HG03521 (cell line): ENCODE results near the gene SDSL.

Source experiments
- ATAC-seq: cut with Tn5 transposase; IDR thresholded peaks from one replicate; pipeline ENCODE4 v1.9.1; 2021; ENCODE audit warnings: mild to moderate bottlenecking, moderate library complexity; ENCODE audit not compliant: unreplicated experiment

Gene SDSL

DNA sequence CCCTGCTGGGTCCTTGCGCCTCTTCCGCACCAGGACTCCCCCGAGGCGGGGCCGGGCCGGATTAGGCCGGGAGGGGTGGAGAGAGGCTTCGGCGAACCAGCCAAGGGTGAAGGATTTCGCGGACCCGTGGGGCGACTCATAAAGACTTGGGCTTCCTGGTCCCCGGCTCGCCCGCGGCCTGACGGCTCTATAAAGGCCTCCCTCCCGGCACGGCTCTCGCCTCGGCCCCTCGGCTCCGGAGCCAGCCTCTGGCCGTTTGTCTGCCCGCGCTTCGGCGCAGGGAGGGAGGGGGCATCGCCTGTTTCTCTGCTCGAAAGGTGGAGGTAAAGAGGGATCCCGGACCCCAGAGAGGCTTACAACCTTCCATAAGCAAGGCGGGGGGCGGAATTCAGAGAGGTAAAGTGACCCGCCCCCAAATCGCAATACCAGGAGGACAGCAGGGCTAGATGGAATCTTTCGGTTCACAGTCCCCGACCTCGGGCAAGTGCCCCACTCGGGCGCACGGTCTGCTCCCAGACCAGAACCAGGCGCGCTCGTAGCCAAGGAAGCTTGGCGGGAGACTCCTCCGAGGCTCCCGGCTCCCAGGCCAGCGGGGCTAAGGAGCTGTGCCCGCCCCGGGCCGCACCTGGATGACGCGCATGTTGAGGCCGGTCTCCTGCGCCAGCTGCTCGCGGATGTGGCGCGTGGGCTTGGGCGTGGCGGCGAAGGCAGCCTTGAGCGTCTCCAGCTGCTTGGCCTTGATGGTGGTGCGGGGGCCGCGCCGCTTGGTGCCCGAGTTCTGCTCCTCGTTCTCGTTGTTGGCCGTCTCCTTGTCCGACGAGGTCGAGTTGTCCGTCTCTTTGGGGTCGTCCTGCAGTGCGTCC, 45.6 kb downstream of the SDSL start:
- no peak for ATAC-seq

GRCh38 chr12:113468365-113469223, 46.4 kb downstream of the SDSL start:
- ATAC-seq: no peak

- ATAC-seq: no peak
Measured at GRCh38 chr12:113469224-113469948, 47.2 kb downstream of the SDSL start.

- ATAC-seq: no peak
Measured at GRCh38 chr12:113469949-113470743, 48.0 kb downstream of the SDSL start.

- no peak for ATAC-seq
Measured at GRCh38 chr12:113470871-113471618, 48.9 kb downstream of the SDSL start.

DNA sequence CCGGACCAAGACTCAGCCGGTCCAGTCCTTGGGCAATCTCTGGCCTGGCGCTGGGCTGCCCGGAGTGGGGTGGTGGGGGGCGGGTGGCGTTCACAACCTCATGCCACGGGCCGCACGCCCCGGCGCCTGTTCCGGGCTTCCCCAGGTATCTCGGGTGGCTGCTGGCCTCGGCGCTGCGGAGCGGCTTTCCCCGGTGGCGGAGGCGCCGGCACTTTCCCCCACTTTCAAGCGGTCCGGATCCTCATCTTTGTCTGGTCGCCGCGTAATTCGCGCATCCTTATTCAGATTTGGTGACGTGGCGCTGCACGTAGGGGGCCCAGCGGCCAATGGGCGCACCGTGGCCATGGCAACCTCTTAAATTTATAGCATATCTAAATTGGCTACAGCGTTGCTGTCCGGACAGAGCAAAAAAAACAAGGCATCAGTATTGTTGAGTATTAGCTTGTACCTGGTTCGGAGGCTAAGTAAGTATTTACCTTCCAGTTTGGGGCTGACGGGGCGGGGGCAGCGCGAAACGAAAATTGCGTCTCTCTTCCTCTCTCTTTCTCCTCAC, 49.5 kb downstream of the SDSL start, which contains the start of gene LHX5:
Gene LHX5, minus strand, starts transcription at position 253 of the 553 bp plus-strand sequence. CDS start 373 bp downstream, outside the sequence.
- no peak for ATAC-seq

DNA sequence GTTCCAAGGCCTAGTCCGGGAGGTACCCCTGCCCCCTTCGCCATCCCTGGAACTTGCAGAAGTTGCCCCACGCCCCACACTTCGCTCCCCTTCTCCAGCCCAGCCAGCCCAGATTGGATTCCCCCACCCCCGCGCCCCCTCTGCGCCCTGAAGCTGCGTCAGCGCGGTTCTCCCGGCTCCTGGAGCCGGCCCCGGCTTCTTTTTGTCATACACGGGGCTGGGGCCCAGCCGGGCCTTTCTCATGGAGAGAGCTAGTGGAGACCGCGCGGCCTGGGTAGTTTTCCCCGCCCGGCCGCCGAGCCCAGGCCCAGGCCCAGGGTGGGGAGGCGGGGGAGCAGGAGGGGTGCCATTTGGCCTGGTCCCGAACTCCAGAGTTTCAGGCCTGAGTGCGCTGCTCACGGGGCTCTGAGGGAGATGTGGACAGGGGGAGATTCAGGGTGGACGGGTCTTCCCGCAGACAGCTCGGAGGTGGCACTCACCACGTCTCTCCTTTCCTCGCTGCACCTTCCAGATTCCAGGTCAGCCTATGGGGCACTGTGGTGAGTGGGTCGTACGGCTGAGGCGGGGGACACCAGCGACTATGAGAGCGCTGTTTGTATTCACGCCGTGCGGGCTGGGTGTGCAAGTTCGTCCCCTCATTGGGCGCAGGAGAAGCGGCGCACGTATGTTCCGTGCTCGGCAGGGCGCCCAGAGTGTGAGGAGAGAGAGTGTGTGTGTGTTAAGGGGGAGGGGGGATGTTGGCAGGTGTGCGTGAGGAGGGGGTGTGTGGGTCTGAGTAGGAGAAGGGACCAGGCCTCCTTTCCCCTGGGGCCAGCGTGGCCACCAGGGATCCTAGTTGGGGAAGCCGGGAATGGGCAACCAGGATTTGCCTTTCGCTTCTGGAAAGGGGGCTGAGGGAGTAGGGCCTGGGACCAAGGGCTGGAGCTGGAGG, 50.3 kb downstream of the SDSL start:
- ATAC-seq: no peak

DNA sequence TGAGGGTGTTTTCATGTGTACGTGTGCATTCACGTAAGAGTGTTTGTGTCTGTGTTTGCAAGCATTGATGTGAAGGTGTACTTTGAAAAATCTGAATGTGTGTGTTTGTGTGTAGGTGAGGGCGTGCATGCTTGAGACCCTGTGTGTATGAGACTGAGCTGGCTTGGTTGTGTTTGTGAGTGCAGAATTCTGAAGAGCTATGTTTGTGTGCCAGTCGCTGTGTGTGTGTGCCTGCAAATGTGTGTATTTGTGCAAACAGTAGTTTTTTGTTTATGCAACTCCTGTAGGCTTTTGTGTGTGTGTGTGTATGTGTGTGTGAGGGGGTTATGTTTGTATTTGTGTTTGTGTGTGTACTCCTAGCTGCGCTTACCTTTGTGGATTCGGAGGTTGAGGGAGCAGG, 51.2 kb downstream of the SDSL start:
- no peak for ATAC-seq

GRCh38 chr12:113473942-113474341, 51.8 kb downstream of the SDSL start:
- no peak for ATAC-seq

- no peak for ATAC-seq
Measured at GRCh38 chr12:113474635-113475436, 52.7 kb downstream of the SDSL start.

GRCh38 chr12:113475451-113476175, 53.4 kb downstream of the SDSL start:
- no peak for ATAC-seq

DNA sequence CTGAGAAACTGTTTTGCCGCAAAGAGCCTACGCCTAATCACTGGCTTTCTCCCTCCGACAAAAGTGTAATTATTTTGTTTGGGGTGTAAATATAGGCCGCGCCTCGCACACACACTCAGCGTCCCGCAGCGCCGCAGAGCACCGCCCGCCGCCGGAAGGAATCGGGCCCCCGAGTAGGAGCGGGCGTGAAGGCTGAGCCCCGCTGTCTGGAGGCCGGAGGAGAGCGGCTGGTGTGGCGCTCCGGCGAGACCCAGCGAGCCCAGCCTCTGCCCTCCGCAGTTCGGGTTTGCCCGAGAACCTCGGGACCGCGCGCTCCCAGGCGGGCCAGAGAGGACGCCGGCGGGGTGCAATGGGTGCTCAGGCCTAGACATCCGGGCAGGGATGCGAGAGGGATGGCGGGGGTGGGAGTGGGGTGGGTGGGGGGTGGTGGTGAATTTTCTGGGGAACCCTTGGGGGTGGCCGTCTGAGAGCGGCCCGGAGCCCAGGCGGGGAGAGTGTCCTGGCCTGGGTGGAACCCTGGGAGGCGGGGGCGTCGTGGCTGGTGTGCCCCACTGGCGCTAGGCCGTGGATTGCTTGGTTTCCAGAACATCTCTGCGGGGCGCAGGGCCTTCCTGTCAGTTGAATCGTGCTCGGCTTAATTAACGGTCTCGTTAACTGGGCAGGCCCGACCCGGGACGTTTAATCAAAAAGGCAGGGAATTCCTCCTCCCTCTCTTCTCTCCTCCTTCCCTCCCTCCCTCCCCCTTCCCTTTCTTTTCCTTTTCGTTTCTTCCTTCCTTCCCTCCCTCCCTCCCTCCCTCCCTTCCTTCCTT, 54.2 kb downstream of the SDSL start:
- no peak for ATAC-seq

- no peak for ATAC-seq
Measured at GRCh38 chr12:113477171-113477841, 55.1 kb downstream of the SDSL start.

DNA sequence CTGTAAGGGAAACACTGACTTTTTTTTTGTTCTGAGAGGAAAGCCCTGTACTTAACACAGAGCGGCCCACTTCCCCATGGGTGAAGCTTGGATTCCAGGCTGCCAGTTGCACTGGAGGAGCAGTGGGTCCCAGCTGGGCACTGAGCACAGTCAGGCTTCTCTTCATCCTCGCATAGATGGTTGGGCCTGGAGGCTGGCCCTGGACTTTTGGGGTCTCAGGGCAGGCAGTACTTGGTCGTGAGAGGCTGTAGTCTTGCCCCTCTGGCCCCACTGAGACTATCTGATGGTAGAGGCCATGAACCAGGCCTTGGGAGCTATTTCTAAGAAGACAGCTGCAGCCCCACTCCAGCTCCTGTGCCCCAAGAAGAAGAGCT, 55.6 kb downstream of the SDSL start:
- ATAC-seq: no peak

DNA sequence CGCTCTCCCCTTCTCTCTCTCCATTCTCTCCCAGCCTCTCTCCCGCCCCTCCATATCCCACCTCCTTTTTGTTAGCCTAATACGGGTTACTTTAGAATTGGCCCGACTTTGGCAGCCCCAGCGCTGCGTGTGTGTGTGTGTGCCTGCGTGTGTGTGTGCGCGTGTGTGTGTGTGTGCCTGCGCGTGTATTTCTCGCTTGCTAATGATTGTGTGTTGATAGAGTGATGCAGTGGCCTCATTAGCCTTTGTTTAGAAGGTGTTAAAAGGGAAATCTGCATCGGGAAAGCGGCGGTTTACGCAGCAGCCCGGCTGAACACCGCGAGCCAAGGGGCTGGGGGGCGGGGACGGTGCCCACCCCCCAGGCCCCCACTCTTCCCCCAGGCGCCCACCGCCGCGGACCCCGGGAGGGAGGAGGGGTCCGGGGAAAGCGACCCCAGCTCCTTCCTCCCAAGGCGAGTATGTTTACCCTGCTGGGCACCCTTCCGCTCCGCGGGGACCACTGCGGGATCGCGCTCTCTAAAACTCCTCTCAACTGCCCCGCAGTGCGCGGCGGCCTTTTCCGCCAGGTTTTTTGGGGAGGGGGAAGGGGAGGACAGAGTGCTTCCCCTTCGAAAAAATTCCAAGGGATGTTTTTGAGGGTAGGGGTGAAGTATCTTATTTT, 56.3 kb downstream of the SDSL start:
- ATAC-seq: no peak
